Spinal cord (tissue), 10 donors: ENCODE data around the gene ANKS1B. TPM values are rescaled to one million over a fixed set of nuclear protein-coding genes. Genes with fewer than 3 reads are reported as not detected.

Experiments used
- DNase-seq, 6 donors: peaks; one replicate each; pipeline versions ENCODE4 v3.0.0 to v3.0.0-alpha.2; 2013 to 2015; ENCODE audit warnings: low spot score in 6 of 6, low read depth in 4 of 6
- H3K27ac ChIP-seq: one replicate; pipeline ENCODE4 v1.5.1; 2013; ENCODE audit warnings: low read depth, low read length, control low read depth
- H3K27me3 ChIP-seq: one replicate; pipeline ENCODE4 v1.6.1; 2013; ENCODE audit warnings: low read length; ENCODE audit not compliant: control insufficient read depth, insufficient read depth
- H3K36me3 ChIP-seq: one replicate; pipeline ENCODE4 v1.6.1; 2013; ENCODE audit warnings: low read length; ENCODE audit not compliant: control insufficient read depth, insufficient read depth
- H3K4me1 ChIP-seq: one replicate; pipeline ENCODE4 v1.6.1; 2013; ENCODE audit warnings: low read length; ENCODE audit not compliant: control insufficient read depth, insufficient read depth
- H3K4me3 ChIP-seq: one replicate; pipeline ENCODE4 v1.5.1; 2013; ENCODE audit warnings: low read depth, low read length, control low read depth
- H3K9me3 ChIP-seq: one replicate; pipeline ENCODE4 v1.6.1; 2013; ENCODE audit warnings: low read length; ENCODE audit not compliant: control insufficient read depth, insufficient read depth
- WGBS: methylation state at CpG from one replicate; pipeline ENCODE4 v1.1.5; 2013; ENCODE audit warnings: missing lambda C conversion rate; ENCODE audit not compliant: insufficient coverage; 5-methylcytosine and 5-hydroxymethylcytosine counted together
- polyA plus RNA-seq, 2 donors: library from polyadenylated mRNA; unstranded; fragments of 120-200 nt; gene quantifications; one replicate each; pipeline ENCODE4 v1.2.1, GENCODE V29; 2013; ENCODE audit not compliant: insufficient read length in 2 of 2
- small RNA-seq: library from RNA; depleted of rRNA; stranded (forward); fragments of <200 nt; gene quantifications from one replicate; pipeline ENCODE3, GENCODE V24; 2014; ENCODE audit warnings: low replicate concordance
- total RNA-seq, 2 donors: library from RNA; depleted of rRNA in 1 of 2; stranded (reverse); fragments of 120-200 nt in 1 of 2; fragments of >200 nt in 1 of 2; gene quantifications; one replicate each; pipeline versions ENCODE4 v1.2.3 to v1.2.4, GENCODE V29; 2013 to 2014
- donor health status: healthy.

Gene ANKS1B
- total and polyA plus RNA-seq, 4 donors, result 89.5 to 131 (median 108) TPM

DNA sequence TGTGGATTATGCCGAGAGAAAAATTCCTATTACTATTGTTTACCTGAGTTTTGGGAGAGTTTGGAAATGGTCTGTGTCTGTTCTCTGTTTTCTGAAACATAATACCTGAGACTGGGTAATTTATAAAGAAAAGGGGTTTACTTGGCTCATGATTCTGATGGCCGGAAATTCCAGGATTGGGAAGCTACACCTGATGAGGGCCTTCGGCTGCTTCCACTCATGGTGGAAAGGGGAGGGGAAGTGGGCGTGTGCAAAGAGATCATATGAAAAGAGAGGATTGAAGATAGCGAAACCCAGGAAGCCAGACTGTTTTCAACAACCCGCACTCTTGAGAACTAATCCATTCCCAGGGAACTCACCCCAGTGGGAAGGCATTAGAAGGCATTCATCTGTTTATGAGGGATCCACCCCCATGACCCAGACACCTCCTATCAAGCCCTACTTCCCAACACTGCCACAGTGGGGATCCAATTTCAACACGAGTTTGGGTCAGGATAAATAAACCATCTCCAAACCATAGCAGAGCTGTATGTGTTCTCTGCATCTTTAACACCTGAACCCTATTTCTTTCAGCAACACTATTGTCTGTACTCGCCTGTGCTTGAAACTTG, 1288.6 kb downstream of the ANKS1B start:
- H3K27ac ChIP-seq, result no peak overlapping the region
- no peaks in the 10 kb centered on the region for H3K4me1 ChIP-seq
- H3K36me3 ChIP-seq, result peaks cover 10% of the 10 kb centered on the region
- DNase-seq, result no peak
- H3K9me3 ChIP-seq, result no peaks in the 10 kb centered on the region
- 55% methylated on average over 4 of the region's 8 CpGs for WGBS
- H3K27me3 ChIP-seq, result no peaks in the 10 kb centered on the region
- no peak overlapping the region for H3K4me3 ChIP-seq

DNA sequence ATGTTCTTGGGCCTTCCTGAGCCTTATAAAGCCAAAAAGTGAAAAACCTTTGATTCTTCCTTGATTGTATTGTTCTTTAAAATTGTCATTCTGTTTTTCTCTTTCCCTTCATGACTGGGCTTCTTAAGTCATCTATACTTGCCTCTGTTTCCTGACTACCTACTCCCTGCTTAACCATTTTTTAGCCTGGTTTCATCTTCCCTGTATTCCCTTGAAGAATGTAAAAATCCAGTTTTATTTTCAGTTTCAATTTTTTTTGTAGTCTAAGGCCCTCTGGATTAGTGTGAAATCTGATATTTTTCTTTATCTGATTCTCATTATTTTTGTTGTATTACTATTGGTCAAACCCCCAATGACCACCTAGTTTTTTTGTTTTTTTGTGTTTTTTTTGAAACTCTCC, 1293.4 kb downstream of the ANKS1B start:
- Histone ChIP-seq H3K27me3 (no peaks in the 10 kb centered on the region), H3K9me3 (no peaks in the 10 kb centered on the region), H3K4me3 (no peak overlapping the region), H3K36me3 (peaks cover 20% of the 10 kb centered on the region), H3K4me1 (no peaks in the 10 kb centered on the region), H3K27ac (no peak overlapping the region)
- DNase-seq, result no peak

DNA sequence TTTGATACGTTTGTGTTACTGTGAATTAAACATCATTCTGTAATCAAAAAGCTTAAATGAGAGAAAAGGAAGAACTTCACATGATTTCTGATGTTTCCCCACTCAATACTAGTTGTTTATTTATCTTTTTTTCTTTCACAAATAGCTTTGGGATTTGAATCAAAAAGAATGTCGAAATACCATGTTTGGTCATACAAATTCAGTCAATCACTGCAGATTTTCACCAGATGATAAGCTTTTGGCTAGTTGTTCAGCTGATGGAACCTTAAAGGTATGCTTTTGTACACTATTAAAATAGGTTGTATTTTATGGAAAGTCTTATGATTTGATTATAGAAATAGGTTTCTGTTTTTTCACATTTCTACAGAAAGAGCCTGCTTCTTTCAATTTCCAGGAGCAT, 1298.1 kb downstream of the ANKS1B start:
- Histone ChIP-seq H3K27ac (no peak overlapping the region), H3K4me1 (no peaks in the 10 kb centered on the region), H3K4me3 (no peak overlapping the region), H3K36me3 (peaks cover 26% of the 10 kb centered on the region), H3K27me3 (no peaks in the 10 kb centered on the region), H3K9me3 (no peaks in the 10 kb centered on the region)
- DNase-seq, result no peak
- no CpG with 5 or more reads among the region's 2 CpGs for WGBS

Small RNA genes within 50 kb of the gene (small RNA-seq; reads per million reads assigned to genes)
- gene RNA5SP366, result 0.06 reads per million

Other genes with a start within 250 kb of the ANKS1B start
- 100 to 1,000 TPM in 1 of 2 donors, 10 to 100 TPM in 1; 44.9 to 134 TPM for gene BLTP3B, start 157.9 kb upstream of the ANKS1B start, total RNA-seq
- 10 to 100 TPM; 36.2 to 45.3 TPM for gene BLTP3B, start 157.9 kb upstream of the ANKS1B start, polyA plus RNA-seq
- gene ACTR6, start 215.9 kb upstream of the ANKS1B start, total RNA-seq, result 10 to 100 TPM; 26.8 to 49.8 TPM
- 10 to 100 TPM; 42.1 to 53.4 TPM for gene ACTR6, start 215.9 kb upstream of the ANKS1B start, polyA plus RNA-seq